ENCODE measurements around the gene TRIM56. TPM values are rescaled to one million over a fixed set of nuclear protein-coding genes. Genes with fewer than 3 reads are reported as not detected.

The TRIM56 gene
- total and polyA plus RNA-seq, 9 of the 15 experiments (the other 6 are each of a cell fraction or from before 2014, with no cell fraction given): 2.0 to 29.7 (median 11.6) TPM

GRCh38 chr7:101125989-101126650 is 40.8 kb downstream of the TRIM56 start (continued):
- TF ChIP-seq POLR2AphosphoS5 (IDR thresholded peaks at IDR 0.05; ENCODE audit: control insufficient read depth, insufficient read depth, low read depth, low read length) (no peak), SMARCA4 (IDR thresholded peaks at IDR 0.05) (no peak), SNRNP70 (optimal IDR thresholded peaks at IDR 0.05; ENCODE audit: low read depth, low read length) (no peak), TRIM24 (IDR thresholded peaks at IDR 0.05) (no peak), ESRRB (CRISPR knock-in tag; IDR thresholded peaks at IDR 0.05; ENCODE audit: borderline replicate concordance) (0 out of 2 replicates have a peak, but pooled peaks have one; percentile 35), ZNF408 (CRISPR knock-in tag; IDR thresholded peaks at IDR 0.05; ENCODE audit: low read depth) (no peak), MGA (IDR thresholded peaks at IDR 0.05) (peak; percentile 83), ZBTB9 (CRISPR knock-in tag; IDR thresholded peaks at IDR 0.05) (no peak), SREBF2 (CRISPR knock-in tag; IDR thresholded peaks at IDR 0.05) (no peak), RBFOX2 (IDR thresholded peaks at IDR 0.05; ENCODE audit: low read depth, low read length) (no peak), SIRT6 (IDR thresholded peaks at IDR 0.05; ENCODE audit: low read depth, low read length) (no peak), RHOXF2B (CRISPR knock-in tag; conservative IDR thresholded peaks at IDR 0.05) (no peak), TEAD2 (tag; IDR thresholded peaks at IDR 0.05) (no peak), CHD4 (IDR thresholded peaks at IDR 0.05; ENCODE audit: insufficient read depth, insufficient replicate concordance, low read depth, low read length, poor library complexity, severe bottlenecking) (no peak)

Data from K562 (cell line).